AG04449 (cell line): ENCODE results near the gene TMEM200C.
"Not testable (repeated sequence)": the region's sequence is repeated elsewhere in the genome, so short reads cannot be mapped to it uniquely, and the experiment has no call there.

Experiments
- CTCF ChIA-PET: fragments of 350-600 bp; formaldehyde crosslinking; extraction: SDS; loops from one replicate; lab custom pipeline; 2021; ENCODE audit warnings: antibody characterized with exemption; lab: Yijun Ruan, JAX
- POLR2A ChIA-PET: fragments of 400-600, 350-600 bp; formaldehyde crosslinking; extraction: SDS; loops from one replicate; lab custom pipeline; 2020; ENCODE audit warnings: antibody characterized with exemption, inconsistent platforms; lab: Yijun Ruan, JAX
- DNase-seq: peaks from one replicate; pipeline ENCODE4 v3.0.0-alpha.2; 2010; ENCODE audit warnings: low read depth, low spot score
- H3K4me3 ChIP-seq: 2 replicates; pipeline ENCODE4 v1.5.1; 2011; ENCODE audit warnings: low read depth, mild to moderate bottlenecking, control low read depth, low read length
- CTCF ChIP-seq: IDR thresholded peaks from one replicate; pipeline ENCODE4 v1.5.1; 2011; ENCODE audit warnings: mild to moderate bottlenecking, moderate library complexity, low read length, control low read depth, inconsistent platforms; ENCODE audit not compliant: insufficient read depth; ENCODE audit errors: missing control alignments

Gene TMEM200C

GRCh38 chr18:5872886-5873285, 22.4 kb downstream of the TMEM200C start:
- ChIA-PET CTCF (interaction anchor here (0.6 kb wide), 1 partner anchor 346 kb away, joined by 3 read pairs; no protein-coding TSS in a partner anchor), POLR2A (no interaction called here)
- TF ChIP-seq CTCF: no peak
- no peak for DNase-seq
- no peak overlapping the region for H3K4me3 ChIP-seq

- POLR2A ChIA-PET: no interaction called here
- CTCF ChIA-PET: no interaction called here
- TF ChIP-seq CTCF: no peak
- H3K4me3 ChIP-seq: no peak overlapping the region
- no peak for DNase-seq
Observed at GRCh38 chr18:5871426-5871825, 23.9 kb downstream of the TMEM200C start.

- DNase-seq: peak; percentile 38
- TF ChIP-seq CTCF: peak; percentile 67
Observed at GRCh38 chr18:5868218-5868854, 27.0 kb downstream of the TMEM200C start.

GRCh38 chr18:5865521-5865920, 29.8 kb downstream of the TMEM200C start:
- CTCF ChIA-PET: no interaction called here
- H3K4me3 ChIP-seq: no peak overlapping the region
- POLR2A ChIA-PET: no interaction called here
- no peak for DNase-seq
- no peak for TF ChIP-seq CTCF

More at GRCh38 chr18:5868218-5868854, 27.0 kb downstream of the TMEM200C start:
- CTCF ChIA-PET: interaction anchor here (0.7 to 3.4 kb wide), 8 partner anchors 10 to 1017 kb away, joined by 3 to 17 read pairs (median 4); no protein-coding TSS in a partner anchor
- POLR2A ChIA-PET: no interaction called here
- no peak overlapping the region for H3K4me3 ChIP-seq

- H3K4me3 ChIP-seq, POLR2A ChIA-PET, DNase-seq, CTCF ChIA-PET: not testable (repeated sequence)
Observed at GRCh38 chr18:5862127-5862526, 33.2 kb downstream of the TMEM200C start.

GRCh38 chr18:5857180-5857579, 38.1 kb downstream of the TMEM200C start:
- ChIA-PET POLR2A (no interaction called here), CTCF (interaction anchor here (0.6 to 1.0 kb wide), 2 partner anchors 10 to 139 kb away, joined by 3 to 6 read pairs; no protein-coding TSS in a partner anchor)
- DNase-seq: no peak
- no peak for TF ChIP-seq CTCF
- H3K4me3 ChIP-seq: no peak overlapping the region

- no peak for TF ChIP-seq CTCF
- no peak for DNase-seq
- H3K4me3 ChIP-seq: no peak overlapping the region
- ChIA-PET POLR2A (no interaction called here), CTCF (no interaction called here)
Observed at GRCh38 chr18:5853253-5853652, 42.1 kb downstream of the TMEM200C start.
